T-helper 1 cell treated with Interleukin-12 subunit alpha and Interleukin-12 subunit beta and Interleukin-4 antibody, amounts not matched to agents 30 ng/mL and 1 ng/mL, for 36 hours (primary cell): ENCODE measurements around the gene LRRC8B. TPM values are rescaled to one million over a fixed set of nuclear protein-coding genes. Genes with fewer than 3 reads are reported as not detected.

Experiments
- intact Hi-C: fragments of 100-400 bp; cut with micrococcal nuclease; formaldehyde crosslinking; loops from one replicate; pipeline ENCODE4 v1.15.1; 2024
- total RNA-seq: library from RNA; stranded (reverse); gene quantifications from 2 replicates; pipeline ENCODE4 v1.2.3, GENCODE V29; 2022

LRRC8B gene
- total RNA-seq, 1 donor from 2014 or later, result 26.6 TPM

DNA sequence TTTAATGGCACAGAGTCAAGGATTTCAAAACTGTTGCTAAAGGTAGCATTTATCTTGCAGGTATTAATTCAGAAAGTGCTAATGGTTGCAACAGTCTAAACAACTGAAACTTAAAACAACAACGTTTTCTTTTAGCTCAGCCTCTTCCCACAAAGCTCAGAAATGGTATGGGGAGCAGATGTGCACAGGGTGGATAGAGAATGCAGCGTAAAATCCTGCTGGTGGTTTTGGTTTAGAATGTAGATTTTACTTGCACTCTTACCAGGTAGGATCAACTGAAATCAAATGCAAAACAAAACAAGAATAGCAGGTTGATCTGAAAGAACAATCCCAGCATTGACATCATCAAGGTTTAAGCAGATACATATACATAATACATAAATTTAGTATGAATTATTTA lies 104.5 kb downstream of the LRRC8B start:
- intact Hi-C loops, result loop anchor here (1.0 kb wide), 1 partner anchor 9 kb away; no protein-coding TSS in a partner anchor

DNA sequence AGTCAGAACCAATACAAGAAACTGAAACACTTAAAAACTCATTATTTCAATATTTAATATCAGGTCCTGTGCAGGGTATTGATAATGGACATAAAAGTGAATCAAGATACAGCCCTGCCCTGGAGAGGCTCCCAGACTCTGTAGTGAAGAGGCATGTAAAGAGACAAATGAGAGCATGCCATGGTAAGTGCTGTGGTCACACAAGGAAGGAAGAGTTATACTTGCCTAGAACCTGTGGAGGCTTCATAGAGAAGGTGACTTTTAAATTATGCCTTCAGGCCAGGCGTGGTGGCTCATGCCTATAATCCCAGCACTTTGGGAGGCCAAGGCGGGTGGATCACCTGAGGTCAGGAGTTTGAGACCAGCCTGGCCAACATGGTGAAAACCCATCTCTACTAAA lies 105.0 kb downstream of the LRRC8B start:
- intact Hi-C loops, result loop anchor here (1.0 kb wide), 1 partner anchor 9 kb away; no protein-coding TSS in a partner anchor

DNA sequence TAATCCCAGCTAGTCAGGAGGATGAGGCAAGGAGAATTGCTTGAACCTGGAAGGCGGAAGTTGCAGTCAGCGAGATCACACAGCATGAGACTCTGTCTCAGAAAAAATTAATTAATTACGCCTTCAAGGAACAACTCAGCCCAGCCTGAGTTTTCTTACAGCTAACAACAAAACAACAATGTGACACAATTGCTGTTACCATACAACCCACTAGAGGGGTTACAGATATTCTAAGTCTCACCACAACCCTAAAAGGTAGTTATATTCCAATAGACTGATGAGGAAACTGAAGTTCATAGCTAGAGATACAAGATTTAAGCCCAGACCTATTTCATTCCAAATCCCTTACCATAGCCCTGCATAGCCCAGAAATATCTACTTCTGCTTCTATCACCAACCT lies 105.4 kb downstream of the LRRC8B start:
- intact Hi-C loops, result loop anchor here (1.0 kb wide), 1 partner anchor 19 kb away; no protein-coding TSS in a partner anchor

DNA sequence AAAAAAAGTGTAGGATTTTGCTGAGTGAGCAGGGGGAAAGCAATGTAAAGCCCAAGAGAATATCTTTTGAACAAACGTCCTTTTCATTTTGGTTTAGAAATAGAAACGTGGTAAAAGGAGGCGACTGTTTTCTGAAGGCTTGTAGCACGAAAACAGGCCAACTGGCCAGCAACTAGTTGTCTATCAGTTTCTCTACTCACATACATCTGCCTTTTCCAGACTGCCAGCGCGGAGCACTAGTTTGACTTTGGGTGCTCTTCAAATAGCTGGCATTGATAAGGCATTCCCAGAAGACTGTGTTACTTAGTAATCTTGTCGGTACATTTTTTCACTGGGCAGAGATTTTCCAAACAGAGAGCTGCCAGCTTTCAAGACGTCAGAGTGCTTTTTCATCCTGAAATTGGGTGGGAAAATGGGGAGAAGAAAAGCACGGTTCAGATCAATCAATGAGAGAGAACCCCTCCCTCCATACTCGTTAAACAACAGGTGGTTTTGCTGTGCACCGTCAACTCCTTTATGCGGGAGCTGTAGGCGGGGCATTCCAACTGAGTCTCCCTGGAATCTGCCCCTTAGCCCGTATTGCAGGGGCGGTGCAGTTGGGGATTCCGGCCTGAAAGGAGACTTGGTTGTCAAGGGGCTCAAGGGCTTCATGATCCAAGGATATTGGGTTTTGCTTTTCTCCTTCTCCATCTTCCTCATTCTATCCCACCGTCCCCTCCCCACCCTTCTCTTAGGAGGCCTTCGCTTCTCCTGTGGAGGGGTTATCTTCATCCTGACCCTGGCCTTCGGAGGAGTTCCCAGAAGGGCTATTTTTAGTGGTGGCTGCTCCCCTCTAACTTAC lies 107.4 kb downstream of the LRRC8B start:
- intact Hi-C loops, result loop anchor here (1.0 to 2.0 kb wide), 8 partner anchors 25 to 363 kb away; partner anchors contain the start of genes LRRC8B and ZNF326

DNA sequence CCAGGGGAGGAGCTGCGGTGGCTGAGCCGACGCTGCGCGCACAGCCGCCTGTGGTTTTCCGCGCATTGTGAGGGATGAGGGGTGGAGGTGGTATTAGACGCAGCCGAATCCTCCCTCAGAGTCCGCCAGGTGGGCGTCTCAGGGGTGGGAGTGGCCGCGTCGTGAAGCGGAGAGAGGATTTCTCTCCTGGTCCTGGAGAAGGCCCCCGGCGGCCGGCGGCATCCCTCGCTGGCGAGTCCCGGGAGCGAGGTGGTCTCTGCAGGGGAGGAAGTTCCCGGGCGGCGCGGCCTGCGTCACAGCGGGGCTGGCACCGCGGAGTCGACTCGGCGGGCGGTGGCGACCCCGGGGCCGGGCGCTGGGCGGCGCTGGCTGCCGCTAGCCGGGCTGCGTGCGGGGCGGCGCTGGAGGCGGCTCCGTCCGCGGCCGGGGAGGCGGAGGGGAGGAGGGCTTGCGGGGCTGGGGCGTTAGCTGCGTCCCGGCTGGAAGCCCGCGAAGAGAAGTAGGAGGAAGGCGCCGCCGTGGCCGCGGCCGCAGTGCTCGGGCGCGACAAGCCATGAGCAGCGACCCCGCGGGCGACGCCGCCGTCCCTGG lies 108.1 kb downstream of the LRRC8B start, which contains the start of gene LRRC8C:
Gene LRRC8C (plus strand): TSS at position 464 of the 591 bp plus-strand sequence. CDS start 53,354 bp downstream, outside the sequence.
- intact Hi-C loops, result loop anchor here (1.0 to 2.0 kb wide), 8 partner anchors 25 to 362 kb away; partner anchors contain the start of genes LRRC8B and ZNF326

DNA sequence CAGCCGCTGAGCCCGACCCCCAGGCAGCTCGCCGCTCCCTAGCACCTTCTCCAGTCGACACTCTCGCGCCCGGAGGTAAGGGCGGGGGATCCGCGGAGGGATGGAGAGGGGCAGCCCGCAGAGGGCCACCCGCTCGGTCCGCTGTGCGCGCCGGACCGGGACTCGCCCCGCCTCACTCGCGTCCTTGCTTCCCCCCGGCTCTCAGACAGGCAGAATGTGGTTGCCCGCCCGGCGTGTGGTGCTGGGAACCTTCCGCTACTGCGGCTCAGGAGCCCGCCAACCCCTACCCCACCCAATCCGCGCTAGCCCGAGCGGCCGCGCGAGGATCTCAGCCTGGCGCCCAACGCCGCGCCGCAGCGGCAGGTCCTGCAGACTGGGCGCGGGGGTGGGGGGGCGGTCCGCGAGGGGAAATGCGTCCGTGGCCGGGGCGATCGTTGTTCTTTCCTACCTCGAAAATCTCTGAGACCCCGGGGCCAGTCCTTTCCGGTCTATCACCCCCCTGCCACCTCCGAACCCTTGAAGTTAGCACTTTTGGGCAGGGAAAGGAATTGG lies 108.7 kb downstream of the LRRC8B start:
- intact Hi-C loops, result loop anchor here (2.0 kb wide), 4 partner anchors 65 to 361 kb away; partner anchors contain the start of gene ZNF326

DNA sequence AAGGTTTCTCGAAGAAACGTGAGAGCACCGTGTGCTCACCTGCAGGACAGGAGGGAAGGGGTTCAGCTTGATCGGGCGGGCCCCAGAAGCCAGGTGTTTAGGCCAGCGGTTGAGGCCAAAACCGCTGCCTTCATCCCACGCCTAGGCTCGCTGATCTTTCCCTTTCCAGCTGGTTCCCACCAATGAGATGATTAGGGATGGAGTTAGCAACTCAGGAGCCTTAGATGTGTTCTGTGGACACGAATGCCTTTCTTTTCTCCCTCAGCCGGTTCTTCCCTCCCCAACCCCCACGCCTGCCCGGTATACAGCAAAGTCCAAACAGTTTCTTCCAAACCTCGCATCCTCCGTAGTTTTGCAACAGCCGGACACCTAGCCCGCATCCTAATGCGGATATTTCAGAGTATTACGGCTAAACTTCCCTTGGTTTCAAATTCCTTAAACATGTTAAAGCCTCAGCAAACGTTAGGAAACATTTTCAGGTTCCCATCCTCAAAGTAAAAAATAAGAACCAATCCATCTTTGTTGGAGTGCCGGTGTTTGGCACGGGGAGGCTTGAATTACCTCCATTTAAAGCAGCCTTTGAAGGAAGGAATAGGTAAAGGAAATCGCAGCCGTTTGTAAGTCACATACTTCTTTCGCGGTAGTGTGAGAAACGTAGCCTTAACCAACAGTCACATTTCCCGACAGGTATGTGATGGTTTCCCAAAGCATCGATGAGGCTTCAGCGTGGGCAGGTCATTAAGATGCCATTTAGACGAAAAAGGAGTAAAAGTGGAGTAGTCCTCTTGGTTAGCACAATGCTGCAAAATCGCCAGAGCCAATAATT lies 109.4 kb downstream of the LRRC8B start:
- intact Hi-C loops, result loop anchor here (1.0 to 2.0 kb wide), 7 partner anchors 24 to 361 kb away; partner anchors contain the start of genes LRRC8D and ZNF326

DNA sequence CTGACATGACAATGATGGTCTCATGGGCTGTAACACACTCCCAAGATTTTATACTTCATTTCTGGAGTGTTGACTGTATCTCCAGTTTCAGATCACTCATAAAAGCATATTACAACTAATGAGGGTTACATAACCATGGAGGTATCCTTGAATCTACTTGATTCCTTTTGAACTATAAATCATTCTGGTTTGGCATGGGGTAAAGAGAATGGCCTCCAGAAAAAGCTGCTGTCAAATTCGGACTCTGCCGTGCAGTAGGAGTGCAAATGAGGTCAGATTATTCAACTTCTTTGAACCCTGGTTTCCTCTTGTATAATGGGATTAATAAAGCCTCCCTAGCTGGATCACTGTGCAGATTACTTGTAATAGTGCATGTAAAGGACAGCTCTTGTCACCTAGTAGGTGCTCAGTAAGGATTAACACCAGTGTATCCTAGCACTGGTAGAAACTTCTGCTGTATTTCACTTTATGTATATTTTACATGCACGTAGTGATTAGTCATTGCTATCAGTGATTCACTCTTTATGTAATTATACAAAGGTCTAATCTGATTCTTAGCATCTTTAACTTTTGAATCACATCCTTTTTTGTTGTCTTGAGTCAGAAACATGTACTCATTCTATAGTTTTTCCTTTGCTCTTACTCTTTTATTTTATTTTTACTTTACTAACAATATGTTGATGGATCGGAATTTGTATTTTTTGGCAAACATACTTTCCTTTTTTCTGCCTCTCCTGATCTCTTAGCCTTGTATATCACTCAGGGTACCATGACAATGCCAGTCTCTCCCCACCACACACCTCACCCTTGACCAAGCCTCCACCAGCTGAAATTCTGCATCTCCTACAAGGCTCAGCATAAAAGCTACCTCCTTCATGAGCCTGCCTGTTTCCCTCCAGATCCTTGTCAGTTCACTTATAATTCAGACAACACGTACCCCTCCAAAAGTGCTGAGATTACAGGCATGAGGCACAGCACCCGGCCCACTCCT lies 111.5 kb downstream of the LRRC8B start:
- intact Hi-C loops, result loop anchor here (1.0 to 2.0 kb wide), 3 partner anchors 13 to 185 kb away; partner anchors contain the start of gene LRRC8D

DNA sequence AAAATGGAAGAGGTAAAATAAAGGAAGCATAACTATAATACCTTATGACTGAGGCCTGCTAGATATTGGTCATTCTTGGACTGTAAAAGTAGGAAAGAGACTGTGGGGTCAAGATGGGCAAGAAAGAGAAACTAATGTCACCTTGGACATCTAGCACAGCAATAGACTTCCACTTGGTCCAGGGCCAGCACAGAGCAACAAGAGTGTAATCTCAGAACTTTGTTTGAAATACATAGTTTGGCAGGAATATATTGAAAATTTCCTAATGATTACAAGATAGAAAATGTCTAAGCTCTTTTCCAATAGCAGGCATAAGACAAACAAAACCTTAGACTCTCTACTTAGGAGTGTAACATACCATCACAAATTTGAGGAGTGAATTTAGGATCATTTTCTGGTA lies 112.9 kb downstream of the LRRC8B start:
- intact Hi-C loops, result no loop called here

DNA sequence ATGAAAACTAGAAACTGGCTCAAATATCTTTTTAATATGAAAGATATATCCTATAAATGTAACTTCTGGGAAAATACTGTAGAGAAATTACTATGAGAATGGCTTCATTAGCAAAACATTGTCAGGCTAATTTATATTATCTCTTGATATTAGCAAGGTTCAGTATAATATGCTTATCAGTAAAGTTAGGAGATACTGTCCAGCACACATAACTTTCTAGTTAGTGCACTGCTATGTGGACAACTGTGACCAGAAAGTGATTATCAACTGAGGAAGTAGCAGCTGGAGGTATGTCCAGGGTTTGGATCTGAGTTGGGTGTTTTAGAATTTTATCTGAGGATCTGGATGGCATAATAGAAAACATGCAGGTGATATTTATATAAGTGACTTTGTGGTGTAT lies 115.8 kb downstream of the LRRC8B start:
- intact Hi-C loops, result no loop called here

DNA sequence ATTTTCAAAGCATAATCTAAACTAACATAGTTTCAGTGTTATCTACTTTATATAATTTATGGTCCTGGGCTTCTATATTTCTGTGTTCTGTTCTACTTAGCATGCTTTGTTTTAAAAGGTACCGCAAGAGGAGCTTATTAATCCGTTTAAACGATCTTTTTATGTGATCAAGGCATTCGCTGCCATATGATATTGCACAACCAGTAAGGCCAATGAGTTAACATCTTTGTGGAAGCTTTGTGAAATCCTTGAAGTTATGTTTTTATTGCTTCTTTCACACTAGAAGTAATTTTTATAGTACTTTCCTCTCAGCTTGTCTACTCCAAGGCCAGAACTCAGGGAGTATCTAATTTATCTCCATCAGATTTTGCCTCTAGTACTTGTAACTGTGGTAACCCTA lies 117.2 kb downstream of the LRRC8B start:
- intact Hi-C loops, result no loop called here

DNA sequence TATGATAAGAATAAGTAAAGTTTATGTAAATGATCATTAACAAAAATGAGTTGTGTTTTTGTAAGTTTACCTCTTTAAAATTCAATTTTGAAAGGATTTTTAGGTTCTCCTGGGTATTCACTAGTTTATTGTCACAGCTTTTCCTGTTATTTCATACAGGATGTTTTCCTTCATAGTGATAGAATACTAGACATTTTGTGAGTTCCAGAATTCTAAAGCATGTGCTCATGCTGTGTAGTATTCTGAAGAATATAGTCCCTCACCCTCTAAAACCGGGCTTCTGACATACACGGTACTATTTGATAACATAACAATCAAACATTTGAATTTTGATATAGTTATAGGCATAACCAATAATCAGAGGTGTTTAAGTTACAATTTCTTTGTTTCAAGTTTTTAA lies 118.9 kb downstream of the LRRC8B start:
- intact Hi-C loops, result no loop called here

DNA sequence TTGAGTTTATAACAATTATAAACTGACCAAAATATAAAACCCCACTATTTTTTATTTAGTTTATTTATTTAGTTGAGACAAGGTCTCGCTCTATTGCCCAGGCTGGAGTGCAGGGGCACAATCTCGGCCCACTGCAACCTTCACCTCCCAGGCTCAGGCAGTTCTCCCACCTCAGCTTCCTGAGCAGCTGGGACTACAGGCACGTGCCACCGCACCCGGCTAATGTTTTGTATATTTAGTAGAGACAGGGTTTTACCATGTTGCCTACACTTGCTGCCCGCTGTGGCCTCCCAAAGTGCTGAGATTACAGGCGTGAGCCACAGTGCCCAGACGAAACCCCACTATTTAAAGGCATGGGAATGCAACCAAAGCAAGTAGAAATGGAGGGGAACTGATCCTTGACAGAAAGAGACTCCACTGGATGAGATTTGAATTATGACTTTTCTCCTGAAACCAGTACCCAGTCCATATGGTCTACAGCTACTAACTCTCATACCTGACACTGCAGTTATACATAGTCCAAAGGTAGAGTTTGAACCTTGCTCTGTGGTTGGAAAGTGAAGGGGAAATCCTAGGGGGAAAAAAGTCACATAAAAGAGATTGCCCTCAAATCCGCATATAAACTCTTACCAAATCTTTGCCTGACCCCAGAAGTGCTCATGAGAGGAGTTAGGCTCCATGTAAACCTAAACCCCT lies 119.6 kb downstream of the LRRC8B start:
- intact Hi-C loops, result no loop called here

DNA sequence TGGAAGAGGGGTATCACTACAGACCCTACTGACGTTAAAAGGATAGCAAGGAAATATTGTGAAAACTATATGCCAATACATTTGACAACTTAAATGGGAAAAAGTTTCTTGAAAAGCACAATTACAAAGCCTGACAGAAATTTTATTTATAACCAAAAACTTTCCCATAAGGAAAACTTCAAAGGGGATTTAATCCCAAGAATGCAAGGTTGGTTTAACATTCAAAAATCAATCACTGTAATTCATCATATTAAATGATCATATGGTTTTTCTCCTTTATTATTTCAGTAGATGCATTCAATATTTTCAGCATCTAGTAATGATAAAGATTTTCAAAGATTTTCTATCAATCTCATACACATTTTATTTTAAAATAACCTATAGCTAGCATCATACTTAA lies 121.6 kb downstream of the LRRC8B start:
- intact Hi-C loops, result no loop called here

Other genes with a start within 250 kb of the LRRC8B start
- 3.8 and 4.2 TPM in 2 replicates for gene GBP6, start 160.8 kb upstream of the LRRC8B start, total RNA-seq
- 44.7 and 46.8 TPM in 2 replicates for gene LRRC8C, start 108.3 kb downstream of the LRRC8B start, total RNA-seq